ENCODE results near the gene ERAP2.

DNA sequence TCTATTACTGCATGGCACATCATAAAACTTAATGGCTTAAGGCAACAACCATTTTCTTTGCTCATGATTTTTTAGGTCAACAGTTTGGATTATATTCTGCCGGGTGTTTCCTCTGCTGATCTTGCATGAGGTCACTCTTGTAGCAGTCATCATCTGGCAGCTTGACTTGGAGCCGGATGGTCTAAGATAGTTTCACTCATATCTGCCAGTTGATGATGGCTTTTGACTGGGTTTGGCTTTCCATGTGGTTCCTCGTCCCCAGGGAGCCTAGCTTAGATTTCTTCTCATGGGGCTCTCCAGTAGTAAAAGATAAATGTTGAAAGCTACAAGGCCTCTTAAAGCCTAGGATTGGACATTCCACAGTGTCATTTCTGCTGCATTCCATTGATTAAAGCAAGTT is 87.0 kb downstream of the ERAP2 start:
- no peak for TF ChIP-seq POLR2A (IDR thresholded peaks at IDR 0.05; ENCODE audit: low read depth, low read length)
- TF ChIP-seq SPI1 (IDR thresholded peaks at IDR 0.05; ENCODE audit: low read depth, low read length): no peak
- TF ChIP-seq POLR2AphosphoS5 (IDR thresholded peaks at IDR 0.05; ENCODE audit: low read depth, low read length): no peak
- TF ChIP-seq TAF1 (IDR thresholded peaks at IDR 0.05; ENCODE audit: low read depth, low read length): no peak

Measured in GM12891 (cell line).